HG03135 (cell line): Measurements from ENCODE around the gene HIVEP3.

Experiments used
- ATAC-seq: cut with Tn5 transposase; IDR thresholded peaks from one replicate; pipeline ENCODE4 v1.9.1; 2021; ENCODE audit warnings: mild to moderate bottlenecking, moderate library complexity; ENCODE audit not compliant: unreplicated experiment

The HIVEP3 gene

GRCh38 chr1:41659903-41660302 lies 258.8 kb downstream of the HIVEP3 start:
- no peak for ATAC-seq

- no peak for ATAC-seq
Observed at GRCh38 chr1:41659159-41659495, 259.6 kb downstream of the HIVEP3 start.

- no peak for ATAC-seq
Observed at GRCh38 chr1:41658431-41659158, 260.1 kb downstream of the HIVEP3 start.

GRCh38 chr1:41657679-41658295 lies 260.9 kb downstream of the HIVEP3 start:
- ATAC-seq: no peak

- ATAC-seq: no peak
Observed at GRCh38 chr1:41656825-41657500, 261.8 kb downstream of the HIVEP3 start.

GRCh38 chr1:41656068-41656467 lies 262.7 kb downstream of the HIVEP3 start:
- no peak for ATAC-seq

GRCh38 chr1:41655632-41656031 lies 263.1 kb downstream of the HIVEP3 start:
- no peak for ATAC-seq

- ATAC-seq: no peak
Observed at GRCh38 chr1:41653574-41653973, 265.1 kb downstream of the HIVEP3 start.

GRCh38 chr1:41652384-41653265 lies 266.1 kb downstream of the HIVEP3 start:
- ATAC-seq: no peak

- no peak for ATAC-seq
Observed at GRCh38 chr1:41650028-41650880, 268.5 kb downstream of the HIVEP3 start.

- no peak for ATAC-seq
Observed at GRCh38 chr1:41649396-41650027, 269.2 kb downstream of the HIVEP3 start.

- no peak for ATAC-seq
Observed at GRCh38 chr1:41648844-41649243, 269.9 kb downstream of the HIVEP3 start.

GRCh38 chr1:41648230-41648629 lies 270.5 kb downstream of the HIVEP3 start:
- ATAC-seq: no peak

- ATAC-seq: no peak
Observed at GRCh38 chr1:41647221-41648135, 271.2 kb downstream of the HIVEP3 start.

GRCh38 chr1:41646186-41646585 lies 272.5 kb downstream of the HIVEP3 start:
- no peak for ATAC-seq

GRCh38 chr1:41645062-41645461 lies 273.7 kb downstream of the HIVEP3 start:
- no peak for ATAC-seq

GRCh38 chr1:41642922-41643821 lies 275.6 kb downstream of the HIVEP3 start:
- no peak for ATAC-seq
